GM23248 (cell line): ENCODE data around the gene HPRT1. TPM values are rescaled to one million over a fixed set of nuclear protein-coding genes. Genes with fewer than 3 reads are reported as not detected.

ENCODE experiments used
- DNase-seq: peaks from one replicate; pipeline ENCODE4 v3.0.0-alpha.2; 2015
- H2AFZ ChIP-seq: fragments of 200-600 bp; sonication (generic); 2 replicates; pipeline ENCODE4 v1.6.1; 2016; ENCODE audit warnings: antibody characterized with exemption
- H3F3A ChIP-seq: fragments of 200-600 bp; sonication (generic); 2 replicates; pipeline ENCODE4 v1.6.1; 2016; ENCODE audit warnings: mild to moderate bottlenecking, antibody characterized with exemption, mixed run types; ENCODE audit not compliant: insufficient read depth
- H3K27ac ChIP-seq: fragments of 200-600 bp; sonication (generic); 2 replicates; pipeline ENCODE4 v1.5.1; 2016; ENCODE audit warnings: mild to moderate bottlenecking
- H3K27me3 ChIP-seq: fragments of 200-600 bp; sonication (generic); replicated peaks from 2 replicates; pipeline ENCODE4 v1.6.1; 2016; ENCODE audit warnings: mild to moderate bottlenecking; ENCODE audit not compliant: insufficient read depth
- H3K36me3 ChIP-seq: fragments of 200-600 bp; sonication (generic); 2 replicates; pipeline ENCODE4 v1.6.1; 2016; ENCODE audit warnings: low read depth, mild to moderate bottlenecking
- H3K4me1 ChIP-seq: fragments of 200-600 bp; sonication (generic); 2 replicates; pipeline ENCODE4 v1.6.1; 2016; ENCODE audit warnings: mild to moderate bottlenecking; ENCODE audit not compliant: insufficient read depth
- H3K4me2 ChIP-seq: fragments of 200-600 bp; sonication (generic); one replicate; pipeline ENCODE4 v1.6.1; 2016; ENCODE audit warnings: mild to moderate bottlenecking; ENCODE audit not compliant: unreplicated experiment
- H3K4me3 ChIP-seq: fragments of 200-600 bp; sonication (generic); 2 replicates; pipeline ENCODE4 v1.5.1; 2016; ENCODE audit warnings: mild to moderate bottlenecking
- H3K79me2 ChIP-seq: fragments of 200-600 bp; sonication (generic); 2 replicates; pipeline ENCODE4 v1.6.1; 2016; ENCODE audit warnings: mild to moderate bottlenecking; ENCODE audit not compliant: insufficient read depth
- H3K9ac ChIP-seq: fragments of 200-600 bp; sonication (generic); 2 replicates; pipeline ENCODE4 v1.6.1; 2016; ENCODE audit warnings: mild to moderate bottlenecking
- H3K9me2 ChIP-seq: fragments of 200-600 bp; sonication (generic); 2 replicates; pipeline ENCODE4 v1.6.1; 2016; ENCODE audit warnings: mixed run types, mild to moderate bottlenecking, moderate library complexity; ENCODE audit not compliant: insufficient read depth
- H3K9me3 ChIP-seq: fragments of 200-600 bp; sonication (generic); one replicate; pipeline ENCODE4 v1.6.1; 2017; ENCODE audit warnings: low read depth
- H4K20me1 ChIP-seq: fragments of 200-600 bp; sonication (generic); 2 replicates; pipeline ENCODE4 v1.6.0; 2016; ENCODE audit not compliant: insufficient read depth
- EZH2 ChIP-seq: fragments of 200-600 bp; sonication (generic); IDR thresholded peaks from 2 replicates; pipeline ENCODE4 v1.6.1; 2018; ENCODE audit warnings: antibody characterized with exemption, mild to moderate bottlenecking; ENCODE audit not compliant: insufficient read depth, poor library complexity, severe bottlenecking
- EZH2phosphoT487 ChIP-seq: fragments of 200-600 bp; sonication (generic); IDR thresholded peaks from 2 replicates; pipeline ENCODE4 v1.6.1; 2018; ENCODE audit warnings: antibody characterized with exemption, moderate library complexity, mild to moderate bottlenecking, low read depth; ENCODE audit not compliant: insufficient read depth
- WGBS, 2 experiments: methylation state at CpG; one replicate each; pipeline ENCODE4 v1.1.6; 2015 to 2017; ENCODE audit warnings: low lambda C conversion rate in 2 of 2, low coverage in 1 of 2; ENCODE audit errors: missing lambda C conversion rate in 2 of 2; 5-methylcytosine and 5-hydroxymethylcytosine counted together
- in situ Hi-C: fragments of 300-500 bp; cut with MboI; formaldehyde crosslinking; loops from 2 replicates; pipeline ENCODE4 v1.15.0; 2020
- polyA plus RNA-seq: library from polyadenylated mRNA; unstranded; fragments of >200 nt; fragmentation: Nextera tagmentation; extraction: Ambion mirVana; gene quantifications from 2 replicates; pipeline ENCODE4 v1.2.1, GENCODE V29; 2016
- total RNA-seq: library from RNA; depleted of rRNA; stranded (reverse); fragments of >200 nt; shearing (Covaris generic); gene quantifications from 2 replicates; pipeline ENCODE4 v1.2.3, GENCODE V29; 2014

HPRT1 gene
- total and polyA plus RNA-seq, 2 experiments from 2014 or later = 12.0 to 63.2 TPM

DNA sequence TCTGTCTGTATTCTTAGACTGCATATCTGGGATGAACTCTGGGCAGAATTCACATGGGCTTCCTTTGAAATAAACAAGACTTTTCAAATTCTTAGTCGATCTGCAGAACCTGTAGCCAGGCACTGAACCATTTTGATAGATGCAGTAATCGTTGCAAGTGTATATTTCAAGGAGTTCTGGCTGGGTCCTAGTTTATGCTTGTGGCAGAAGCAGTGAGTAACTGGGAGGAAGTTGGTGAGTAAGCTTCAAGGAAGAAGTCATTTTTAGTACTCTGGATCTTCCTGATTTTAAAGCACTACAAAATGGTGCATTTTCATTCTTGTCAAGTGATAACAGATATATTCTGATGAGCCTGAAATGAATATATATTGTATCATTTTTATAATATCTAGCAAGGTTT is 9.5 kb downstream of the HPRT1 start:
- peak overlapping the region; percentile 24; the same call in 1 of the 2 replicates for H3K27ac ChIP-seq
- H3K9ac ChIP-seq = no peak overlapping the region
- in situ Hi-C loops = no loop called here
- peaks cover 8% of the 10 kb centered on the region for H3F3A ChIP-seq
- peaks cover 5% of the 10 kb centered on the region; the same call in 1 of the 2 replicates for H3K4me1 ChIP-seq
- no peaks in the 10 kb centered on the region for H3K36me3 ChIP-seq
- no peaks in the 10 kb centered on the region for H3K27me3 ChIP-seq
- TF ChIP-seq EZH2 (no peak), EZH2phosphoT487 (no peak)
- H3K4me2 ChIP-seq = peak overlapping the region; percentile 30
- no peak overlapping the region for H2AFZ ChIP-seq
- peaks cover 57% of the 10 kb centered on the region for H3K79me2 ChIP-seq
- H4K20me1 ChIP-seq = no peaks in the 10 kb centered on the region
- H3K9me2 ChIP-seq = no peaks in the 10 kb centered on the region
- WGBS, 2 experiments = 10 to 15% methylated on average over 2 of the region's 2 CpGs
- no peak overlapping the region for H3K4me3 ChIP-seq
- DNase-seq = peak; percentile 66
- H3K9me3 ChIP-seq = no peaks in the 10 kb centered on the region

DNA sequence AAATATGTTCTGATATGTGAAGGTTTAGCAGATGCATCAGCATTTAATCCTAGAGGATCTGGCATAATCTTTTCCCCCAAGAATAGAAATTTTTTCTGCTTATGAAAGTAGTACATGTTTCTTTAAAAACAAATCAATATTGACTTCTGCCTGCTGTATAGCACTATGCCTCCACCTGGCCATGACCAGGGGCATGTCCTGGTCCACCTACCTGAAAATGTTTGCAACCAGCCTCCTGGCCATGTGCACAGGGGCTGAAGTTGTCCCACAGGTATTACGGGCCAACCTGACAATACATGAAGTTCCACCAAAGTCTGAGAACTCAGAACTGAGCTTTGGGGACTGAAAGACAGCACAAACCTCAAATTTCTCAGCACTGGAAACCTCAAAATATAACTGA is 10.0 kb downstream of the HPRT1 start:
- no peaks in the 10 kb centered on the region for H3K9me2 ChIP-seq
- H3K4me2 ChIP-seq = no peak overlapping the region
- no peak for TF ChIP-seq EZH2phosphoT487
- no peak for TF ChIP-seq EZH2
- peaks cover 5% of the 10 kb centered on the region; the same call in 1 of the 2 replicates for H3K4me1 ChIP-seq
- H3K9ac ChIP-seq = no peak overlapping the region
- H2AFZ ChIP-seq = no peak overlapping the region
- peaks cover 8% of the 10 kb centered on the region for H3F3A ChIP-seq
- no peaks in the 10 kb centered on the region for H3K36me3 ChIP-seq
- H4K20me1 ChIP-seq = no peaks in the 10 kb centered on the region
- in situ Hi-C loops = no loop called here
- H3K27ac ChIP-seq = peak overlapping the region; percentile 24; the same call in 1 of the 2 replicates
- no peak for DNase-seq
- WGBS, 2 experiments = 100% methylated on average over 1 of the region's 1 CpG
- H3K4me3 ChIP-seq = no peak overlapping the region
- no peaks in the 10 kb centered on the region for H3K9me3 ChIP-seq
- no peaks in the 10 kb centered on the region for H3K27me3 ChIP-seq
- H3K79me2 ChIP-seq = peaks cover 51% of the 10 kb centered on the region

GRCh38 chrX:134472041-134472440 is 12.1 kb downstream of the HPRT1 start:
- H3F3A ChIP-seq = peaks cover 8% of the 10 kb centered on the region
- H3K9ac ChIP-seq = no peak overlapping the region
- no peaks in the 10 kb centered on the region for H4K20me1 ChIP-seq
- peaks cover 5% of the 10 kb centered on the region; the same call in 1 of the 2 replicates for H3K4me1 ChIP-seq
- no peak overlapping the region for H2AFZ ChIP-seq
- DNase-seq = no peak
- TF ChIP-seq EZH2phosphoT487 (no peak), EZH2 (no peak)
- H3K27me3 ChIP-seq = no peaks in the 10 kb centered on the region
- no peaks in the 10 kb centered on the region for H3K9me2 ChIP-seq
- in situ Hi-C loops = no loop called here
- no peaks in the 10 kb centered on the region for H3K9me3 ChIP-seq
- WGBS, 2 experiments = 97 to 100% methylated on average over 6 of the region's 6 CpGs
- H3K27ac ChIP-seq = no peak overlapping the region
- peaks cover 31% of the 10 kb centered on the region for H3K79me2 ChIP-seq
- no peak overlapping the region for H3K4me2 ChIP-seq
- no peak overlapping the region for H3K4me3 ChIP-seq
- no peaks in the 10 kb centered on the region for H3K36me3 ChIP-seq

DNA sequence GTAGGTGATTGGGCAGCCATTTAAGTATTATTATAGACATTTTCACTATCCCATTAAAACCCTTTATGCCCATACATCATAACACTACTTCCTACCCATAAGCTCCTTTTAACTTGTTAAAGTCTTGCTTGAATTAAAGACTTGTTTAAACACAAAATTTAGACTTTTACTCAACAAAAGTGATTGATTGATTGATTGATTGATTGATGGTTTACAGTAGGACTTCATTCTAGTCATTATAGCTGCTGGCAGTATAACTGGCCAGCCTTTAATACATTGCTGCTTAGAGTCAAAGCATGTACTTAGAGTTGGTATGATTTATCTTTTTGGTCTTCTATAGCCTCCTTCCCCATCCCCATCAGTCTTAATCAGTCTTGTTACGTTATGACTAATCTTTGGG is 16.3 kb downstream of the HPRT1 start:
- H3K79me2 ChIP-seq = peaks cover 10% of the 10 kb centered on the region
- H3K27me3 ChIP-seq = no peaks in the 10 kb centered on the region
- no peak overlapping the region for H3K4me2 ChIP-seq
- H4K20me1 ChIP-seq = no peaks in the 10 kb centered on the region
- no peaks in the 10 kb centered on the region for H3F3A ChIP-seq
- no peak for DNase-seq
- 100% methylated on average over 1 of the region's 1 CpG for whole genome bisulfite sequencing, 2 experiments
- no peak overlapping the region for H2AFZ ChIP-seq
- H3K27ac ChIP-seq = no peak overlapping the region
- in situ Hi-C loops = no loop called here
- H3K9me2 ChIP-seq = no peaks in the 10 kb centered on the region
- H3K9me3 ChIP-seq = no peaks in the 10 kb centered on the region
- TF ChIP-seq EZH2phosphoT487 = no peak
- no peak for TF ChIP-seq EZH2
- H3K9ac ChIP-seq = no peak overlapping the region
- no peak overlapping the region for H3K4me3 ChIP-seq
- peaks cover 8% of the 10 kb centered on the region; the same call in 1 of the 2 replicates for H3K4me1 ChIP-seq
- no peaks in the 10 kb centered on the region for H3K36me3 ChIP-seq

DNA sequence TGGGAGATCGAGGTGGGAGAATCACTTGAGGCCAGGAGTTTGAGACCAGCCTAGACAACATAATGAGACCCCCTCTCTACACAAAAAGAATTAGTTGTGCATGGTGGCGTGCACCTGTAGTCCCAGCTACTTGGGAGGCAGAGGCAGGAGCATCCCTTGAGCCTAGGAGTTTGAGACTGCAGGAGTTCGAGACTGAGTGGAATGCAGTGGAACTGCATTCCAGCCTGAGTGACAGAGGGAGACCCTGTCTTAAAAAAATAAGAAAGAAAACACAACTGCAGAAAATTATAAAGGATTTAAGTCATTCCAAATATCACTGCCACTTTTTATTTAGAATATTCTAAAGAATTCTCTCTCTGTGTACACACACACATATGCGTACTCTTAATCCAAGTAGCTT is 18.4 kb downstream of the HPRT1 start:
- no peaks in the 10 kb centered on the region for H3K9me3 ChIP-seq
- no peak for TF ChIP-seq EZH2phosphoT487
- no peak for TF ChIP-seq EZH2
- in situ Hi-C loops = no loop called here
- H2AFZ ChIP-seq = no peak overlapping the region
- H3K4me3 ChIP-seq = no peak overlapping the region
- peaks cover 8% of the 10 kb centered on the region; the same call in 1 of the 2 replicates for H3K4me1 ChIP-seq
- 97 to 99% methylated on average over 3 to 4 of the region's 4 CpGs for WGBS, 2 experiments
- DNase-seq = no peak
- no peak overlapping the region for H3K9ac ChIP-seq
- H3K27me3 ChIP-seq = no peaks in the 10 kb centered on the region
- H3K4me2 ChIP-seq = no peak overlapping the region
- H3K36me3 ChIP-seq = no peaks in the 10 kb centered on the region
- H4K20me1 ChIP-seq = no peaks in the 10 kb centered on the region
- H3K27ac ChIP-seq = no peak overlapping the region
- H3K9me2 ChIP-seq = no peaks in the 10 kb centered on the region
- no peaks in the 10 kb centered on the region for H3F3A ChIP-seq
- no peaks in the 10 kb centered on the region for H3K79me2 ChIP-seq
